HG03095 (cell line): ENCODE measurements around the gene CCDC122.

Source experiments
- ATAC-seq: cut with Tn5 transposase; IDR thresholded peaks from one replicate; pipeline ENCODE4 v1.9.1; 2021; ENCODE audit warnings: moderate library complexity; ENCODE audit not compliant: unreplicated experiment

The CCDC122 gene

DNA sequence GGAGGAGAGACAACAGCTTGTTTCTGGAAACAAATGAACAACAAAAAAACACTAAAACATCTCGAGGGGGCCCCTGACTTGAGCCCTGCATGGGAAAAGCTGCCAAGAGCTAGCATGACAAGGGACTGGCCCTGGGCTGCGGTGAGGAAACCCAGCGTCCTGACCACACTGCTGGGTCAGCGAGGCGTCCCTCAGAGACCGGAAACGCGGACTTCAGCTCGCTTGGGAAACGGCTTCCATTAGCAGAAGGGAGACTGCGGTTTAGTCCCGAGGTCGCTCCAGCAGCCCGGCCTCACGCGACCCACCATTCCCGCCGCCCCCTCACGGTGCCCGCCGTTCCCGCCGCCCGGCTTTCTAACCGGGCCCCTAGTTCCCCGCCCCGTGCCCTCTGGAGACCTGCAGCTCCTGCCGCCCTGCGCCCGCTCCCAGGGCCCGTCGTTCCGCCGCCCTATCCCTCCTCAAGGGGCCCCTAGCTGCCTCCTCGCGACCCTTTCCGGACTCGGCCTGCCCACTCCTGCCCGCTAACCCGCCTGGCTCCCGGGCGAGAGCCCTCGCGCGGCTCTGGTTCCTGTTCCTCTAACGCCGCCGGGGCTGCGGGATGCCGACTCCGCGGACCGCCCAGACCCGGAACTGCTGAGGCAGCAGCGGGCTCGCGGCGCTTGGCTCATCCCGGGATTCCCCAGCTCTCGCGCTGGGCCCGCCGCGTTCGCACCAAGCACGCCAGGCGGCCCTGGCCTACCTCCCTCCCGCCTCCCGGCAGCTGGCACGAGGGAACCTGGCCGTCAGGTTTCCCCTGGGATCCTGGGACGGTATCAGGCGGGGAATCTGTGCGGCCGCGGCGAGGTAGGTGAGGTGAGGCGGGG lies at the start of gene CCDC122:
Gene CCDC122, minus strand, starts transcription at position 849 of the 863 bp plus-strand sequence. CDS start 10,364 bp downstream, outside the sequence.
- peak; percentile 80 for ATAC-seq

GRCh38 chr13:43924549-43925245 lies 45.2 kb upstream of the CCDC122 start:
- ATAC-seq = peak; percentile 74

DNA sequence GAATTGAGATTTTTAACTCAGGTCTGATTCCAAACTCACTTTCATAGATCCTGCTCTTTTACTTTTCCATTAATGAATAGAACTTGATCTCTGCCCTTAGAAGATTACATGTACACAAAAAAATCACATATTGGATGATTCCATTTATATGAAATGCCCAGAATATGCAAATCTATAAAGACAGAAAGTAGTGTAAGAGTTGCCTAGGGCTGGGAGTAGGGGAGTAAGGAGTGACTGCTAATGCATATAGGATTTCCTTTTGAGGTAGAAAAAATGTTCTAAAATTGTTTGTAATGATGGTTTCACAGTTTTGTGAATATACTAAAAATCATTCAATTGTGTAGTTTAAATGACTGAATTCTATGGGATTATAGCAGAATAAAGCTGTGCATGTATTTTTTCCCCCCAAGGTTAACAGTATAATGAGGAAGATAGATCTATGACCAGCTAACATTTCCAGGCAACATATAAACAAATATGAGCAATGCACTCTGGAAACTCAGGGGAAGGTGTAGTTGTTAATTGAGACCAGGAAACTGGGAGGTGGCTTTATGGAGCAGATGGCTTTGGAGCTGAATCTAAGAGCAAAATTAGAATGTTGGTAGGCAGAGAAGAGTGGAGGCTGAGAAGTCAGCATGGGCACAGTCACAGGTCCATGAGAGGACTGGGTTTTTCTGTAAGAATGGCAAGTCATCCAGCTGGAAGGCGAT lies 41.6 kb upstream of the CCDC122 start:
- no peak for ATAC-seq

- ATAC-seq = no peak
Observed at GRCh38 chr13:43918636-43919035, 39.1 kb upstream of the CCDC122 start.

- ATAC-seq = no peak
Observed at GRCh38 chr13:43916828-43917227, 37.3 kb upstream of the CCDC122 start.

DNA sequence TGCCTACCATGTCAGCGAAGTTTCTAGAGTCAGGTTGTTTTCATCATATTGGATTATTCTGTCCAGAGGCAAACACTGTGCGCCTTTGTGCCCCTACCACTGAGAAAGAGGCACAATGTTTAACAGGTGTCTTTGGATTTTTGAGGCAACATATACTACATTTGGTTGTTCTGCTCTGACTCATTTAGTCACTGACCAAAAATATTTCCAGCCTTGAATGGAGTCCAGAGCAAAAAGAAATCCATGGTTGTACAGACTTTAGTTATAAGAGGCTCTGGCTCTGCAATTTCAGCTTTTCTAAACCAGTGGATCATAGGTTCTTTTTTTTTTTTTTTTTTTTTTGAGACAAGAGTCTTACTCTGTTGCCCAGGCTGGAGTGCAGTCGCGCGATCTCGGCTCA lies 35.9 kb upstream of the CCDC122 start:
- no peak for ATAC-seq

DNA sequence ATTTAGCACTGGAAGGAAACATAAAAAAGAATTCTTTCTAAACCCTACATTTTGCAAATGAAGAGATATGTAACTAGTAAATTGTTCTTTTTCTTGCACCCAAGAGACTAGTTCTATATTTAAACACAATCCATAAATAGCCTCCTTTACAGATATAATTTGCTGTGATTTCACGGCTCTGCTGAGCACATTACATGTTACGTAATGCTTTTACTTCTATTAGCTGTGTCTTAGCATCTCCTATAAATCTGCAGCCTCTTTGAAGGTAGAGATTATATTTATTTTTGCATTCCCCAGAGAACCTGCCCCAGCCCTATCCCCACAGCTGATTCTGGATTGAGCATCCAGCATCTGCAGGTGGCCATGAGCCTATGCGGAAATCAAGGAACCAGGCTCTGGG lies 32.3 kb upstream of the CCDC122 start:
- no peak for ATAC-seq

GRCh38 chr13:43911278-43911677 lies 31.7 kb upstream of the CCDC122 start:
- ATAC-seq = no peak

DNA sequence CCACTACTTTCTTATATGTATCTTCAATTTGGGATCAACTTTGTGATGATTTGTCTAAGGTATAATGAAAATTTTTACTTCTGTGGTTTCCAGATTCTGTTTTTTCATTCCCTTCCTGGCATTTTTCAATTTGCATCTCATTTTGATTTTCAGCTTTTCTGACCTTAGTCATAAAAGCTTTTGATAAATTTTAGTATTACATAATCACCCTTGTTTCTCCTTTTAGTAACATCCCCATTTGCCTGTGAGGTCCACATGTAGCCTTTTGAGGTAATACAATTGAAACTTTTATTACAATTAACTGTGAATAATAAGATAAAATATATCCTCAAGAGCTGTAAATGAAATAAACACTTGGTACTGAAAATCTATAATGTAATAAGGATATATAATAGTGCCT lies 31.3 kb upstream of the CCDC122 start:
- ATAC-seq = no peak

DNA sequence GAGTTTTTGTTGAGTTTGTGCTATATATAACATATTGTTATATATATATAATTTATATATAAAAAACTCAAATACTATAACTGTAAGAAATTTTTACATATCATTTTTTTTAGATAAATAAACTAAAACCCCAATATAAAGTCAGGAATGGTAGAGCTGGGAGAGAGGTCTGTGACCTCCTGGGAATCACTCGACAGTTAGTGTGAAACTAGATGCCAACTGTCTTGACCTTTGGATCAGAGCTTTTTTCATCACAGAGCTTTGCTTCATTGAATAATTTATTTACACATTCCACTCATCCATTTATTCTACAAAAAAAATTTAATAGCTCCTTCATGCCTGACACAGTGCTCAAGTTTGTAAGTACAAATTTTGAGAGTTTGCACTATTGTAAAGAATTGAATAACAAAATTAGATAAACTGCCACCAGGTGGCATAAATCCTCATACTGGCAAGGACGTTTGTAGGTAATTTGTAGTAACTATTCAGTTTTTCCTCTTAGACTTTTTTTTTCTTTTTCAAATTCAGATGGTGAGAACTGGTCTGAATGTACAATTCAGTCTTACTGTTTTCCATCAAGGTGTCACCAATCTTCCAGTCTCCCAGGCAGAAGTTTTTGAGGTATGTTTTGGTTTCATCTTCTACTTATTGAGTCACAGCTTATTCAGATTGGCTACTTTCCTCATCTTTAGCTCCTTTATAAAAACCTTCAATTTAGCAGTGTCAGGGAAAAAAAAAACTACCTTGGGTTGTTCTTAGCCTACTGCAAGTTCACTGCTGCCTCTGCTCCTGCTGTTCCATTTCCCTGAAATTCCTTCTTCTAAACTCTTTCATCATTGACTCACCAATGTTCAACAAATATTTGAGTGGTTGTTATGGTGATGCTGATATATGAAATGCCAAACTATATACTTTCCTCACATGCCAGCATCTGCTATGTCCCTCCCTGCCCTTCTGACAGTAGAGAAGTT lies 28.9 kb upstream of the CCDC122 start:
- no peak for ATAC-seq

- ATAC-seq = no peak
Observed at GRCh38 chr13:43905435-43906031, 26.0 kb upstream of the CCDC122 start.

DNA sequence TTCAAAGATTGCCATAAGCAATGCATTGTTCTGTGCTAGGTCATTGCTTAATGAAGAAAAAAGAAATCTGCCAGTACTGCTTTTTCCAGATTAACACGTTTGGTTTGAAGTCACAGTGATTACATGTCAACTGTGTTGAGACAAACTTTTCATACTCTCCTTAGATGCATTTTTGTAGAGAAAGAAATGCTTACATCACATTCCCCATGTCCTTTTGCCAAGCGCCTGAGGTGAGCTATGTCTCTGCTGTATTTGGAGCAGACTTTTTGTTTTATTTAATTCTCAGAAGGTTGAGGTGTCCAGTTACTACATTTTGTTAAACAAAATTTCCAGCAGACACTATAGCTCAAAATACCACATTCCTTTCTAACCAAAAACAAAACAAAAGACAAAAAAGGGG lies 16.4 kb upstream of the CCDC122 start:
- no peak for ATAC-seq

- ATAC-seq = no peak
Observed at GRCh38 chr13:43894438-43894837, 14.9 kb upstream of the CCDC122 start.

- ATAC-seq = no peak
Observed at GRCh38 chr13:43884222-43884621, 4.7 kb upstream of the CCDC122 start.

- no peak for ATAC-seq
Observed at GRCh38 chr13:43883631-43884030, 4.1 kb upstream of the CCDC122 start.

DNA sequence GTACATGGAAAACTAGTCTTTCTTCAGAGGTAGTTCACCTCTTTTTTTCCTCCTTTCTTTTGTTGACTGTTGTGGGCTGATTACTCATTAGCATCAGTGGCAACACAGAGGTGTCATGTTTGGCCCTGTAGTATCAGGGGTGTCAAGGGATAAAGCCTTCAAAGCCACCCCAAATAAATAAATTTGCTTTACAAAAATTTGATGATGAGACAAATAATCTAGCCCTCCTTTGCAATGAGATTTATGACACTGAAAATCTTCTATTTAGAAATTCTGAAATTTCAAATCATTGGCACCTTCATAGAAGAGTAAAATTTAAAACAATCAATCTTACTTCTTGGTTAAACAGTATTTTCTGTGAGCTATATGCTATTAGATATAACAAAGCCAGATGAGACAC lies 2.0 kb upstream of the CCDC122 start:
- ATAC-seq = no peak

DNA sequence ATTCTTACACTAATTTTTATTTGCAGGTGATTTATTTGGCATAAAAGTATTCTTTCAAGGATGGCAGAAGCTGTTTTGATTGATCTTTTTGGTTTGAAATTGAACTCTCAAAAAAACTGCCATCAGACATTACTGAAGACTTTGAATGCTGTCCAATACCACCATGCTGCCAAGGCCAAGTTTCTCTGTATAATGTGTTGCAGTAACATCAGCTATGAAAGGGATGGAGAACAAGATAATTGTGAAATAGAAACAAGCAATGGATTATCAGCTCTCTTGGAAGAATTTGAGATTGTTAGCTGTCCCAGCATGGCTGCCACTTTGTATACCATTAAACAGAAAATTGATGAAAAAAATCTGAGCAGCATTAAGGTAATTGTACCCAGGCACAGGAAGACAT lies 1.4 kb upstream of the CCDC122 start:
- ATAC-seq = no peak

- no peak for ATAC-seq
Observed at GRCh38 chr13:43880214-43880855, 795 bp upstream of the CCDC122 start.

- ATAC-seq = peak; percentile 34
Observed at GRCh38 chr13:43879755-43880181, 228 bp upstream of the CCDC122 start, which contains the start of gene LACC1. LACC1 (plus strand) TSS chr13:43879904; CDS start chr13:43880986, 1,082 bp downstream.
